ENCODE measurements around the gene STAT2.

DNA sequence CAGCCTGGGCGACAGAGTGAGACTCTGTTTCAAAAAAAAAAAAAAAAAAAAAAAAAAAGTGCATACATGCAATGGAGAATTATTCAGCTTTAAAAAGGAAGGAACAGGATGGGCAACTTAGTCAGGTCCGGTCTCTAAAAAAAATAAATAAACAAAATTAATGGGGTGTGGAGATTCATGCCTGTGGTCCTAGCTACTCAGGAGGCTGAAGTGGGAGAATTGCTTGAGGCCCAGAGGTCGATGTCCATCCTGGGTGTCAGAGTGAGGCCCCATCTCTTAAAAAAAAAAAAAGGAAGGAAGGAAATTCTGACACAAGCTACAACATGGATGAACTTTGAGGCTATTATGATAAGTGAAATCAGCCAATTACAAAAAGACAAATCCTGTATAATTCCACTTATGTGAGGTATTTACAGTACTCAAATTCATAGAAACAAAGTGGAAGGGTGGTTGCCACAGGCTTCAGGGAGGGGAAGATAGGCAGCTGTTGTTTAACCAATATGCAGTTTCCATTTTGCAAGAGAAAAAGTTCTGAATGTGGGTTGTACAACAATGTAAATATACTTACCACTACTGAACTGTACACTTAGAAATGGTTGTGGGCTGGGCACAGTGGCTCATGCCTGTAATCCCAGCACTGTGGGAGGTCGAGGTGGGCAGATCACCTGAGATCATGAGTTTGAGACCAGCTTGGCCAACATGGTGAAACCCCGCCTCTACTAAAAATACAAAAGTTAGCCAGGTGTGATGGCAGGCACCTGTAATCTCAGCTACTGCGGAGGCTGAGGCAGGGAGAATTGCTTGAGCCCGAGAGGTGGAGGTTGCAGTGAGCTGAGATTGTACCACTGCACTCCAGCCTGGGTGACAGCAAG lies 15.1 kb upstream of the STAT2 start:
- TF ChIP-seq CTCF (IDR thresholded peaks at IDR 0.05) (no peak), ZFX (IDR thresholded peaks at IDR 0.05; ENCODE audit: borderline replicate concordance) (no peak)
